Right lobe of liver (tissue), 6 donors: Measurements from ENCODE around the gene UQCC2. TPM values are rescaled to one million over a fixed set of nuclear protein-coding genes. Genes with fewer than 3 reads are reported as not detected.

Source experiments
- ATAC-seq, 4 donors: fragments of 200-7000 bp; cut with Tn5 transposase; one replicate each; pipeline ENCODE4 v1.9.1; 2020; ENCODE audit warnings: mild to moderate bottlenecking in 4 of 4, moderate library complexity in 4 of 4
- DNase-seq, 3 donors: peaks; one replicate each; pipeline ENCODE4 v3.0.0-alpha.2; 2020
- H3K27ac ChIP-seq, 3 donors: fragments of 200-600 bp; one replicate each; pipeline ENCODE4 v1.8.0; 2022
- H3K27me3 ChIP-seq, 2 donors: fragments of 200-600 bp; one replicate each; pipeline ENCODE4 v1.8.0; 2022
- H3K36me3 ChIP-seq, 4 donors: fragments of 200-600 bp; sonication (generic) in 1 of 4; one replicate each; pipeline versions ENCODE4 v1.5.1 to v1.8.0; 2017 to 2022; ENCODE audit warnings: control low read depth in 1 of 4
- H3K4me1 ChIP-seq, 4 donors: fragments of 200-600 bp; sonication (generic) in 1 of 4; one replicate each; pipeline versions ENCODE4 v1.5.1 to v1.8.0; 2017 to 2022; ENCODE audit warnings: control low read depth in 1 of 4
- H3K4me3 ChIP-seq, 3 donors: fragments of 200-600 bp; one replicate each; pipeline ENCODE4 v1.8.0; 2022
- H3K9me3 ChIP-seq, 4 donors: fragments of 200-600 bp; sonication (generic) in 1 of 4; one replicate each; pipeline versions ENCODE4 v1.5.1 to v1.8.0; 2017 to 2022; ENCODE audit warnings: control low read depth in 1 of 4
- POLR2A ChIP-seq: fragments of 450-650 bp; IDR thresholded peaks from one replicate; pipeline ENCODE4 v1.6.1; 2017; ENCODE audit warnings: antibody characterized with exemption, mild to moderate bottlenecking
- WGBS: methylation state at CpG from one replicate; pipeline ENCODE4 v1.1.6; 2018; ENCODE audit warnings: low coverage, low lambda C conversion rate; ENCODE audit not compliant: insufficient coverage; ENCODE audit errors: missing lambda C conversion rate; 5-methylcytosine and 5-hydroxymethylcytosine counted together
- intact Hi-C, 2 donors: fragments of 100-400 bp; cut with DNase I; formaldehyde crosslinking; loops; one replicate each; pipeline versions ENCODE4 v1.11.2 to v1.14.1; 2022
- total RNA-seq, 6 experiments: library from RNA; depleted of rRNA in 2 of 6; stranded (reverse); fragments of >200 nt in 2 of 6; fragmentation: NEBNext Ultra II Directional in 3 of 6; extraction: Animal tissue kit (Norgen Biotek cat#: 25700) in 3 of 6; gene quantifications; one replicate each; pipeline versions ENCODE4 v1.1.0 to v1.2.4, GENCODE V29; 2016 to 2023
- TF ChIP-seq, protein P1 (sequence below), 4 donors: fragments of 200-600 bp in 3 of 4; fragments of 450-650 bp in 1 of 4; IDR thresholded peaks; one replicate each; pipeline versions ENCODE4 v1.5.1 to v1.8.0; 2016 to 2022; ENCODE audit warnings: antibody characterized with exemption in 4 of 4, mild to moderate bottlenecking in 2 of 4
- donor health status: DM: no; HTN: yes; CAD: no.
- donor health status: DM: no; HTN: no; CAD: no.
- donor health status: DM: no; HTN: no; CAD: no.
- donor health status: DM: no; HTN: yes; CAD: no.
- donor health status: DM: no; HTN: yes; CAD: no.

UQCC2 gene
- total RNA-seq, 6 experiments from 2014 or later, result 23.7 to 38.4 (median 31.5) TPM

DNA sequence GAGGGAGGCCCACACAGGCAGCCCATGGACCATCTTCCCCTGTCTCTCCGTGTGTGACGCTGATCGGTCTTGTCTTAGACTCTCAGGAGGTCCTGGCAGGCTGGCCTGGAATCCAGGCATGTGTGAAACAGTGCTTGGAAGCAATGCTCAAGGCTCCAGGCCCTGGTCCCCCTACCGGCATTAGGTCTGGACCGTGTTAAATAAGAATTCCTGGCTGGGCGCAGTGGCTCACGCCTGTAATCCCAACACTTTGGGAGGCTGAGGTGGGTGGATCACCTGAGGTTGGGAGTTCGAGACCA, 22.2 kb upstream of the UQCC2 start:
- Histone ChIP-seq H3K27me3 (no peaks in the 10 kb centered on the region), H3K4me1 (peaks cover 0 to 10% (median 1%) of the 10 kb centered on the region in 4 donors), H3K4me3 (no peak overlapping the region), H3K9me3 (no peaks in the 10 kb centered on the region), H3K36me3 (peaks cover 0 to 7% (median 1%) of the 10 kb centered on the region in 4 donors), H3K27ac (no peak overlapping the region)
- intact Hi-C loops, result no loop called here
- WGBS, result no CpG with 5 or more reads among the region's 8 CpGs
- no peak for TF ChIP-seq POLR2A
- TF ChIP-seq, protein P1, sequence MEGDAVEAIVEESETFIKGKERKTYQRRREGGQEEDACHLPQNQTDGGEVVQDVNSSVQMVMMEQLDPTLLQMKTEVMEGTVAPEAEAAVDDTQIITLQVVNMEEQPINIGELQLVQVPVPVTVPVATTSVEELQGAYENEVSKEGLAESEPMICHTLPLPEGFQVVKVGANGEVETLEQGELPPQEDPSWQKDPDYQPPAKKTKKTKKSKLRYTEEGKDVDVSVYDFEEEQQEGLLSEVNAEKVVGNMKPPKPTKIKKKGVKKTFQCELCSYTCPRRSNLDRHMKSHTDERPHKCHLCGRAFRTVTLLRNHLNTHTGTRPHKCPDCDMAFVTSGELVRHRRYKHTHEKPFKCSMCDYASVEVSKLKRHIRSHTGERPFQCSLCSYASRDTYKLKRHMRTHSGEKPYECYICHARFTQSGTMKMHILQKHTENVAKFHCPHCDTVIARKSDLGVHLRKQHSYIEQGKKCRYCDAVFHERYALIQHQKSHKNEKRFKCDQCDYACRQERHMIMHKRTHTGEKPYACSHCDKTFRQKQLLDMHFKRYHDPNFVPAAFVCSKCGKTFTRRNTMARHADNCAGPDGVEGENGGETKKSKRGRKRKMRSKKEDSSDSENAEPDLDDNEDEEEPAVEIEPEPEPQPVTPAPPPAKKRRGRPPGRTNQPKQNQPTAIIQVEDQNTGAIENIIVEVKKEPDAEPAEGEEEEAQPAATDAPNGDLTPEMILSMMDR (IDR thresholded peaks at IDR 0.05), result no peak
- no peak for DNase-seq
- no peak for ATAC-seq

DNA sequence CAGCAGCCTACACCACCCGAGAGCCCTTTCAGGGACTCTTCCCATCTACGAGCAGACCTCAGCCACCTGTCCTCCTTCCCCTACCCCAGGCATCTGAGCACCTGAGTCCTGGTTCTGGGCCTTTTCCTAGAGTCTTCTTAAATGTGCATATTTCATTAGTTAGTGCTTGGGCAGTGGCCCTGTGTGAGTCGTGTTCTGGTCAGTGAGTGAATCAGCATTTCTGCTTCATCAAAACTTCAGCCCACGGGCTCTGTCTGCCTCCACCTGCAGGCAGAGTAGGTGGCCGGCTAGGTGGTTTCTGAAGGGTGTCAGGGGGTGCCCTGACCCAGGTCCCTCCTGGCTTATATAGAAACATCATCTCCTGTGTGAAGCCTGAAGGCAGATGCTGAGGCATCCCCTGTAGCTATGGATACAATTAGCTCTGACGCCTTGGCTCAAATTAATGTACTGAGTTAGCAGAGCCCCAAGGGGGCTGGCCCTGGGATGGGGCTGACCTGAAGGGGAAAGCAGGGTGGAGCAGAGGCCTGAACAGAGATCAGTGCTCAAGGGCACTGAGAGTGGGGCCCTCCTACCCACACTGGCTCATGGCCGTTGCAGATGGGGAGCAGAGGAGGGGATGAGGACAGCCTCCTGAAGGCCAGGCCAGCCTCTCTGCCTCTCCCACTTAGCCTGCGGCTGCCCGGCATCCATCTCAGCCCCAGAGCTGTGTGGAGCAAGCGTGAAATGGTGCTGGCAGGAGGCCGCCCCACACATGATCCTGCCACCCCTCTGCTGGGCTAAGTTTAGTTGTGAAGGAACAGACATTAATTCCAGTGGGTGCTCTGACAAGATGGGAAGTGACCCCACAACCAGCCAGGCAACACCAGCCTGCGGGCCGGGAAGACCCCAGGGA, 21.6 kb upstream of the UQCC2 start:
- no peaks in the 10 kb centered on the region for H3K9me3 ChIP-seq
- H3K36me3 ChIP-seq, result peaks cover 0 to 7% (median 1%) of the 10 kb centered on the region in 4 donors
- TF ChIP-seq POLR2A, result no peak
- TF ChIP-seq, protein P1 (IDR thresholded peaks at IDR 0.05), result no peak
- H3K4me3 ChIP-seq, result no peak overlapping the region
- no peak overlapping the region for H3K27ac ChIP-seq
- peaks cover 0 to 13% (median 0%) of the 10 kb centered on the region in 4 donors for H3K4me1 ChIP-seq
- intact Hi-C loops, result no loop called here
- 67% methylated on average over 3 of the region's 13 CpGs for WGBS
- DNase-seq (no peak), ATAC-seq (no peak)
- H3K27me3 ChIP-seq, result no peaks in the 10 kb centered on the region

DNA sequence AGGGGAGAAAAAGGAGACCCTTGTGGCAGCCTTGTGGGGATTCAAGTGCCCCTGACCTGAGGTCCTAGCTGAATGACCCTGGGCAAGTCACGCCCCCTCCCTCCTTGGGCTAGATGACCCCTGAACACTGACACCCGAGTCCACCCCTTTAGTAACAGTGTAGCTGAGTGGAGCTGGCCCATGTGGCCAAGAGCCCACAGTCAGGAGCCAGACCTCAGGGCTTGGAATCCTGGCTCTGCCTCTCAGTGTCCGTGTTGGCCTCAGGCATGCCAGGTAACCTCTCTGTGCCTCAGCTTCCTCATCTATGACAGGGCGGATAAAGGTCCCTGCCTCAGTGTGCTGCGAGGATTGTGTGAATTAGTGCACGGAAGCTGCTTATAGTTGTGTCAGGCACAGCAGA, 20.9 kb upstream of the UQCC2 start:
- TF ChIP-seq POLR2A, result no peak
- TF ChIP-seq, protein P1 (IDR thresholded peaks at IDR 0.05), result no peak
- Histone ChIP-seq H3K36me3 (peaks cover 0 to 7% (median 1%) of the 10 kb centered on the region in 4 donors), H3K9me3 (no peaks in the 10 kb centered on the region), H3K4me3 (no peak overlapping the region), H3K27me3 (no peaks in the 10 kb centered on the region), H3K4me1 (peaks cover 0 to 18% (median 0%) of the 10 kb centered on the region in 4 donors), H3K27ac (no peak overlapping the region)
- DNase-seq (no peak), ATAC-seq (peak in 1 of 4 donors; percentile 6)
- no CpG with 5 or more reads among the region's 6 CpGs for WGBS
- intact Hi-C loops, result no loop called here

DNA sequence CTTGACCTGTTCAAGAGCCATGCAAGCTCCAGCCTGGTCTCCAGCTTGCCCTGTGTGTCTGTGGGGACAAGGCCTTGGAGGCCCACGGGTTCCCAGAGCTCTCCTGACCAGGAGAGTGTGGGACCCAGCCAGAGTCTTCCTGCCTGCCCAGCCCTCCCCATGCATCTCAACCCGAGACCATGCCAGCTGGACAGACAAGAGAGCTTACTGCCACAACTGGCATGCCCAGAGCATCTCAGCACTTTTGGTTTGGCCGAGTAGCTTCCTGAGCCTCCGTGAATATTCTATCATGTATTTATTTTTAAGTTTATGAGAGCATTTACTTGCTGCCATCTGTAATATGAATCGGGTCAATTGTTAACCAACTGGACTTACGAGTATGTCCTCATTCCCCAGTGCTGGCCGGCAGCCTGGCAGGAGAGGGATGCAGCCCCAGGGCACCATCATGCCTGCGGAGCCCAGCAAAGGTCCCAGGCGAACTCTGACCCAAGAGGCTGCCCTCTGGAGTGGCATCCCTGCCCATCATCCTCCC, 20.3 kb upstream of the UQCC2 start:
- Histone ChIP-seq H3K27ac (peak overlapping the region in 1 of 3 donors; percentile 40), H3K4me3 (no peak overlapping the region), H3K36me3 (peaks cover 0 to 7% (median 1%) of the 10 kb centered on the region in 4 donors), H3K9me3 (no peaks in the 10 kb centered on the region), H3K4me1 (peaks cover 0 to 21% (median 0%) of the 10 kb centered on the region in 4 donors), H3K27me3 (no peaks in the 10 kb centered on the region)
- DNase-seq (peak; percentile 61 to 90 (median 80)), ATAC-seq (peak; percentile 39 to 80 (median 70))
- intact Hi-C loops, result no loop called here
- 82% methylated on average over 5 of the region's 9 CpGs for WGBS
- TF ChIP-seq, protein P1 (IDR thresholded peaks at IDR 0.05), result no peak
- TF ChIP-seq POLR2A, result no peak
